Renal cortex interstitium (tissue), 11 donors: Measurements from ENCODE around the gene USP20. TPM values are rescaled to one million over a fixed set of nuclear protein-coding genes. Genes with fewer than 3 reads are reported as not detected.
A peak's percentile ranks its signal among the peaks of the same experiment; 100 is the strongest.

Experiments
- DNase-seq, 11 donors: peaks; one replicate each; pipeline ENCODE4 v3.0.0-alpha.2; 2013; ENCODE audit warnings: low read depth in 9 of 11, low spot score in 4 of 11; ENCODE audit errors: extremely low read depth in 1 of 11
- polyA plus RNA-seq, 3 donors: library from polyadenylated mRNA; unstranded; fragments of 120-200 nt; gene quantifications; one replicate each; pipeline ENCODE4 v1.2.1, GENCODE V29; 2013; ENCODE audit not compliant: insufficient read length in 3 of 3

The USP20 gene
- polyA plus RNA-seq, 3 donors = 17.1 to 25.9 (median 21.8) TPM

DNA sequence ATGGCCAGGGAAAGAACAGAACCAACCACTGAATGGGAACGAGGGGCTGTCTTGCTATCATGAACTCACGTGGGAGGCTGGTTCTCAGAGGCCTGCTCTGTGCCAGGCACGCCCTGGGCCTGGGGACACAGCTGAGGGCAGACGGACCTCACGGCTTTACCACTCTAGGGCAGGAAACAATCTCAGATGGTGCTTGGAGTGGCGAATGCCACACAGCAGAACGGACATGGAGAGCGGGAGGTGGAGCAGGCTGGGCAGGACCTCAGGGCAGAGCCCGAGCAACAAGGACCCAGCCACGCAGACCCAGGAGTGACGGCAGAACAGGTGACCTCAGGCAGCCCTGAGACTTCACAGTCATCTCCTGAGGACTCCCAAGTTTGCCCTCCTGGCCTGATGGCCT lies 20.0 kb upstream of the USP20 start:
- no peak for DNase-seq

DNA sequence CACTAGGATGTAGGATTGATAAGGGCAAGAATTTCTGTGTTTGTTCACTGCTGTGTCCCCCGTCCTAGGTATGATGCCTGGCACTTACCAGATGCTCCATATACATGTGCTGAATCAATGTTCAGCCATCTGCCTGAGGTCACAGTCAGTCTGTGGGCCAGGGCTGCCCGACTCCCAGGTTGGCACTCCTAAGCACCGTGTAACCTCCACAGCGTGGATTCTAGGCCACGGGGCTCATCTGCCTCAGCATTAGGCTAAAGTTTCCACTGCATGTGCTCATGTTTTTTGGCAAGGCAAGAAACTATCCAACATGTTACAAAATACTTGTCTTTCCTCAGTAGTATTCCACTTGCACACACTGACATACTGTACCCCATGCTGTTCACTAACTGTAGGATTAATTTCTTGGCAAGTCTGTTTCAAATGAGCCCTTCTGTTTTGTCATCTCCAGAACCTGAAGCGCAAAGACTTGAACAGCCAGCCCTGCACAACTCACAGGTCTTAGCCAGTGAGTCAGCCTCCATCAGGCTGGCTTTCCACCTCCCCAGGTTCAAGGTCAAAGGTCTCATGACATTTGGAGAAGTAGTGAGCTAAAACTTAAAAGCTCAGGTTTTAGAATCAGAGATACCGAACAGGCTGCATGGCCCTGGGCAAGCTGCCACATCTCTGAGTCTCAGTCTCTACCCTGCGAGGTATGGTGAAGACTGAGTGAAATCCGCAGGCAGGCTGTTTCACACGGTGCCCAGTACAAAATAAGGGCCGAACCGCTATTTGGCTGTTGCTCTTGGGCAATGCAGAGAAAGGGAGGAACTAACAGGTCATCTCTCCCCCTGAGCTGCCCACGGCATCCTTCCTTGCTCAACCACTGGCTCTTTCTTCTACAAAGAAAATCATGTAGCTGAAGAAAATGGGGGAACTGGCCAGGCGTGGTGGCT lies 18.5 kb upstream of the USP20 start:
- DNase-seq = no peak

DNA sequence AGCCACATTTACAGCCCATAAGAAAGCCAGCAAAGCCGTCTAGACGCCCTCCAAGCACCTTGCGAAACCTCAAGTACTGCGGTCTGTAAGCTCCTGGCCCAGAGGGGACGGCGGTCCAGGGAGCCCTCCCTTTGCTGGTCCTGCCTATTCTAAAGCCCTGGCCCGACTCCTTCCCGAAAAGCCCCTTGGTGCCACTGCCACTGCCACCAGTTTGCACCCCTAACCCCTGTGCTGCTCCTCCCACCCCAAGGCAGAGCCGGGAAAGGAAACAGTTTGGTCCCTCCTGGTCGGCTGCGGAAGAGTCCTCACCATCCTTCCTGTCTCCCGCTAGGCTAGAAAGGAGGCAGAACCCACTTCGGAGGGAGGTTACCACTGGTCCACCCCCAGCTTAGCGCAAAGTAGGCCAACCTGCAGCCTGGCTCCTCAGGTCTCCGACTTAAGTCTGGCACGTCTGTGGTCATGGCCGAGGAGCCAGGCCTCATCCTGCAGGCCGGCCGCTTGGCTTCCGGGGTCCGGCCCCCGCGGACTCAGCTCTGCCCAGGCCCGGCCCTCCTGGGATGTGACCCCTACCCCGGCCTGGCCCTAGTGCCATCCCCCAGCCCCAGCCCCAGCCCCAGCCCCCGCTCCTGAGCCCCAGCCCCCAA lies 12.2 kb upstream of the USP20 start:
- DNase-seq = no peak

DNA sequence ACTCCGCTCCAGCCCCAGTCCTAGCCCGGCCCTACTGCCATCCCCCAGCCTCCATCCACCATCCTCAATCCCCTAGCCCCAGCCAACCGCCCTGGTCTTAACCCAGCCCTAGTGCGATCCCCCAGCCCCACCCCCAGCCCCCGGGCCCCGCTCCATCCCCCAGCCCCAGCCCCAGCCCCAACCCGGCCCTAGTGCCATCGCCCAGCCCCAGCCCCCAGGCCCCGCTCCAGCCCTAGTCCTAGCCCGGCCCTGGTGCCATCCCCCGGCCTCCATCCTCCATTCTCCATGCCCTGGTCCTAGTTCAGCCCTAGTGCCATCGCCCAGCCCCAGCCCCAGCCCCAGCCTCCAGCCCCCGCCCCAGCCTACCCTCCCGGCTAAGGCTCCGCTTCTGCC lies 11.7 kb upstream of the USP20 start:
- no peak for DNase-seq

DNA sequence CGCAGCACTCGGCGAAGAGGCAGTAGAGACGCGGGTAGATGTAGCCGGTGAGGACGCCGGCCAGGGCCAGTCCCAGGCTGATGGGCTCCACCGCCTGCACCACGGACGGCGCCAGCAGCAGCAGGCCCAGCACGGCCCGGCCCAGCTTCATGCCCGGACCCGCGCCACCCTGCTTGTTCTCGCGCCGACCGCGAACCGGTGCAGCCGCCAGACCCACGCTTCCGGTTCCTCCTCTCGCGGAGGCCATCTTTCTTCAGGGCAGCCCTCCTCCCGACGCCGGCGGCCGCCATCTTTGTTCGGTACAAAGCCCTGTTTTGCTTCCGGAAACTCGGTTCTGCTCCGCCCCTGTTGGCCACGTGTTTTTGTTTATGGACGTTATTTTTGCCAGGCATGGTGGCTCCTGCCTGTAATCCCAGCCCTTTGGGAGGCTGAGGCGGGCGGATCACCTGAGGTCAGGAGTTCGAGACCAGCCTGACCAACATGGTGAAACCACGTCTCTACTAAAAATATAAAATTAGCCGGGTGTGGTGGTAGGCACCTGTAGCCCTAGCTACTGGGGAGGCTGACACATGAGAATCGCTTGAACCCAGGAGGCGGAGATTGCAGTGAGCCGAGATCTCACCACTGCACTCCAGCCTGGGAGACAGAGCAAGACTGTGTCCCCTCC lies 11.2 kb upstream of the USP20 start, which contains the start of gene TOR1A:
TSS of gene TOR1A (minus strand) at position 202 of the 667 bp plus-strand sequence. CDS start at position 151, 51 bp downstream.
- DNase-seq = peak; percentile 74 to 93 (median 87)

DNA sequence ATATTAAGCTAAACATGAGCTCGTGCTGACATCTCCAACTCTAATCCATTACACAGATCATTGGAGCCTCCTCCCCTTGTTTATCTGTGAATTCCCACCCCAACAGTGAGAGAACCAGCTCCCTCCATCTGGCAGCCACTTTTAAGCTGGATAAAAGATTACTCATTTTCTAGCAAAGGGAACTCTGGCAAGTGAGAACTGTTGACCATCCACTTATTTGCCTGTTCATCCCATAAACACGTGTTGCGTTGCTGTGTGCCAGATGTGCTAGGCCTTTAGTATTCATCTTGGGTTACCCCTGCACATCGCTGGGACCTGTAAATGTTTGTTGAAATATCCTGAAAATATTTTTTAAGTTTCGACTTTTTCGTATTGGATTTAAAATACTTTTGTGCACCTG lies 8.9 kb upstream of the USP20 start:
- DNase-seq = no peak

- DNase-seq = no peak
Observed at GRCh38 chr9:129826759-129827158, 8.5 kb upstream of the USP20 start.

GRCh38 chr9:129828051-129828450 lies 7.2 kb upstream of the USP20 start:
- no peak for DNase-seq

- DNase-seq = no peak
Observed at GRCh38 chr9:129828969-129829368, 6.3 kb upstream of the USP20 start.

GRCh38 chr9:129832982-129833381 lies 2.3 kb upstream of the USP20 start:
- no peak for DNase-seq

GRCh38 chr9:129834489-129835127 lies 650 bp upstream of the USP20 start:
- no peak for DNase-seq

DNA sequence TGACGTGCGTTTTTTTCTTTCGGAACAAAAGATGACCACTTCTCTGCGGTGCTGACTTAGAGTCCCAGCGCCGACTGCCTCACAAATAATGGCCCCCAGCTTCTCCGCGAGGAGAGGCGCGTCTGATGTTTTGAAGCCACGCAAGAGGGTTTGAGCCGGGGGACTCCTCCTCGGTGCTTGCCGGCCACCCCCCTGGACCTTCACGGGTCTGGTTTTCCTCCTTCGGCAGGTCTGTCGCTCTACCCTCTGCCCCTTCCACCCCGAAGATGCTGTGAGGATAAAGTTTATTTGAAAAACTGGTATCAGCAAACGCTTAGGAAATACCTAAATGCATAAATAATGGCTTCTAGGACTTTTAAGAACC lies 584 bp downstream of the USP20 start:
- no peak for DNase-seq

- no peak for DNase-seq
Observed at GRCh38 chr9:129836311-129837007, 1.2 kb downstream of the USP20 start.

DNA sequence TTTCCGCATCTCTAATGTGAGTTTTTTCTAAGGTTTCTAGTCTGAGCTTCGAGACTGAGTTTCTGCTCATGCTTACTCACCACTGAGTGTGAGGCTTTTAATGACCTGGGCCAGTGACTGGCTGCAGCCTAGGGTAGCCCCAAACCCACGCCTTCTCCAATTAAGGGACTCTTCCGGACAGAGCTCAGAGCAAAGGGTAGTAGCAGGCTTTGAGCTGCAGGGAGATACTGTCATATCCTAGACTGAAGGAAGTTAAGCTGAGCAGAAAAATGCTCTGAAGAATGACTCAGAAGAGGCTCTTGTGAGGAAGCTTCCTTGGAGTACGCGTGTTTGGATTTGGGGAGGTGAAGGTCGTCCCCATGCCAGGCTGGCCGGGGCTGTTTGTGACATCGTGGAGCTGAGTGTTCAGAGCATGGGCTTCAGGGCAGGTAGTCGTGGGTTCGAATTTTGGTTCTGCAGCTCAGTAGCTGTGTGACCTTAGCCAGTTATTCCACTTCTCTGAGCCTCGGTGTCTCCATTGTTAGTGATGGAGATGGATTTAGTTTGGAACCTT lies 3.5 kb downstream of the USP20 start:
- DNase-seq = no peak

DNA sequence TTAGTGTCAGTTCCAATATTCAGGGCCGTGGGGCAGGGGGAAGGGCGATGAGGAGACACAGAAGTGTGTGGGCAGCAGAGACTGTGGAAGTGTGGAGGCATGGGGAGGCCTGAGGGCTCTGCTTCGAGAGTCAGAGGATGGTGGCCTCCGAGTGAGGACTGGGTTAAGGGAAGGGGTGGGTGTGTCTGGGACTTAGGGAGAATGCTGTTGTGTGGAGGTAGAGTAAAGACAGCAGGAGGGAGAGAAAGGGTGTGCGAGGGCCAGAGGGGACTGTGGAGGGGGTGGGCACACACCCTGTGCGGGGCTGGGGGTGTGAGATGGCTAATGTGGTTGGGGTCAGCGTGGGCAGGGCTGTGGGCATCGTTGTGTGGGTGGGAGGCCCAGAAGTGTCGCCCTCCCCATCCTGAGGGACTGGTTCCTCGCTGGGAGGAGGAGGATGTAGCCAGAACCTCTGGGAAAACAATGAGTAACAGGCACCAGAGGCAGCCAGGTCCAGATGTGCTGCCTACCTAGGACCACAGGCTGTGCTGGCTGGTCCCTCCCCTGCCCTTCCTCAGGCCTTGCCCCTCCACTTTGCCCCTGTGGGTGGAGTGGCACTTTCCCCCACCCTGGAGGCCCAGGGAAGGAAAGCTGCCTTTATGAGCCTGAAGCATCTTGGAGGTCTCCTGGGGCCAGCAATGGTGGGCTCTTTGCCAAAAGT lies 4.2 kb downstream of the USP20 start:
- DNase-seq = no peak

GRCh38 chr9:129840034-129840433 lies 4.8 kb downstream of the USP20 start:
- DNase-seq = no peak

- no peak for DNase-seq
Observed at GRCh38 chr9:129841071-129841470, 5.8 kb downstream of the USP20 start.

- no peak for DNase-seq
Observed at GRCh38 chr9:129845373-129845772, 10.1 kb downstream of the USP20 start.
